Neural progenitor cell (in vitro differentiated cells): ENCODE results near the gene CNTNAP2. TPM values are rescaled to one million over a fixed set of nuclear protein-coding genes. Genes with fewer than 3 reads are reported as not detected.

Experiments
- DNase-seq: peaks from one replicate; pipeline ENCODE4 v3.0.0-alpha.2; 2016; ENCODE audit warnings: low spot score
- H2AFZ ChIP-seq: fragments of 200-600 bp; sonication (generic); replicated peaks from 2 replicates; pipeline ENCODE4 v1.6.1; 2016; ENCODE audit warnings: antibody characterized with exemption
- H3F3A ChIP-seq: fragments of 200-600 bp; sonication (generic); 2 replicates; pipeline ENCODE4 v1.6.1; 2016; ENCODE audit warnings: antibody characterized with exemption, low read depth
- H3K27ac ChIP-seq: fragments of 200-600 bp; sonication (generic); 2 replicates; pipeline ENCODE4 v1.5.1; 2016; ENCODE audit warnings: mild to moderate bottlenecking
- H3K27me3 ChIP-seq: fragments of 200-600 bp; sonication (generic); 2 replicates; pipeline ENCODE4 v1.6.1; 2016; ENCODE audit warnings: mild to moderate bottlenecking, moderate library complexity
- H3K36me3 ChIP-seq: fragments of 200-600 bp; sonication (generic); 2 replicates; pipeline ENCODE4 v1.5.1; 2016
- H3K4me1 ChIP-seq: fragments of 200-600 bp; sonication (generic); 2 replicates; pipeline ENCODE4 v1.6.1; 2016; ENCODE audit warnings: mixed run types
- H3K4me2 ChIP-seq: fragments of 200-600 bp; sonication (generic); 2 replicates; pipeline ENCODE4 v1.6.1; 2016
- H3K4me3 ChIP-seq: fragments of 200-600 bp; sonication (generic); 2 replicates; pipeline ENCODE4 v1.5.1; 2016
- H3K79me2 ChIP-seq: fragments of 200-600 bp; sonication (generic); 2 replicates; pipeline ENCODE4 v1.6.1; 2016; ENCODE audit warnings: low read depth
- H3K9ac ChIP-seq: fragments of 200-600 bp; sonication (generic); 2 replicates; pipeline ENCODE4 v1.6.1; 2016
- H3K9me3 ChIP-seq: fragments of 200-600 bp; sonication (generic); 2 replicates; pipeline ENCODE4 v1.5.1; 2016; ENCODE audit warnings: low read depth
- H4K20me1 ChIP-seq: fragments of 200-600 bp; sonication (generic); 2 replicates; pipeline ENCODE4 v1.6.1; 2016; ENCODE audit warnings: low read depth
- H3K27ac Mint-ChIP-seq: 3 replicates; pipeline ENCODE4 v1.8.0; 2021; ENCODE audit warnings: mixed read lengths
- H3K27me3 Mint-ChIP-seq: 2 replicates; pipeline ENCODE4 v1.8.0; 2022; ENCODE audit warnings: low read depth, mild to moderate bottlenecking, inconsistent platforms, moderate library complexity, mixed read lengths; ENCODE audit not compliant: insufficient read depth
- H3K36me3 Mint-ChIP-seq: 3 replicates; pipeline ENCODE4 v1.8.0; 2021; ENCODE audit warnings: mixed read lengths
- H3K4me1 Mint-ChIP-seq: 3 replicates; pipeline ENCODE4 v1.8.0; 2021; ENCODE audit warnings: mixed read lengths
- H3K4me3 Mint-ChIP-seq: 3 replicates; pipeline ENCODE4 v1.8.0; 2021; ENCODE audit warnings: mild to moderate bottlenecking, moderate library complexity, mixed read lengths
- H3K9me3 Mint-ChIP-seq: 3 replicates; pipeline ENCODE4 v1.8.0; 2020; ENCODE audit warnings: mixed read lengths
- EZH2 ChIP-seq: fragments of 200-600 bp; sonication (generic); IDR thresholded peaks from 2 replicates; pipeline ENCODE4 v1.6.1; 2017; ENCODE audit warnings: antibody characterized with exemption, mild to moderate bottlenecking, moderate library complexity
- EZH2phosphoT487 ChIP-seq: fragments of 200-600 bp; sonication (generic); IDR thresholded peaks from 2 replicates; pipeline ENCODE4 v1.6.1; 2017; ENCODE audit warnings: antibody characterized with exemption
- total RNA-seq: library from RNA; depleted of rRNA; stranded (reverse); fragments of >200 nt; gene quantifications from 2 replicates; pipeline ENCODE4 v1.2.3, GENCODE V29; 2015; ENCODE audit warnings: low replicate concordance
- TF ChIP-seq, protein P1 (sequence below): fragments of 200-600 bp; sonication (generic); IDR thresholded peaks from 2 replicates; pipeline ENCODE4 v1.5.1; 2017; ENCODE audit warnings: antibody characterized with exemption, mild to moderate bottlenecking

CNTNAP2 gene
- total RNA-seq, 1 donor from 2014 or later, result 126 TPM

DNA sequence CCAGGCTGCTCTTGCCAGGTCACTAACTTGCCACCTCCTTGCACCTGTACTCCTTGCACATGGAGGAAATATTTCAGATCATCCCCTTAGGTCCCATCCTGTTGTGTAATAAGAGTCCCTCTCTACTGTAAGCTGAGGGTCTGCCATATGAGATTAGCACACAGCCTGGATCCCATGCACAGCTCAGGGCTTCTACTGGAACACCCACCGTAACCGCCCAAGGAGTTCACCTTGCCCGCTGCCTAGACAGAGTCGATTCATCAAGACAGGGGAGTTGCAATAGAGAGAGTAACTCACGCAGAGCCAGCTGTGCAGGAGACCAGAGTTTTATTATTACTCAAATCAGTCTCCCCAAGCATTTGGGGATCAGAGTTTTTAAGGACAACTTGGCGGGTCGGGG lies 1779.5 kb downstream of the CNTNAP2 start:
- H3K4me3 Mint-ChIP-seq, result no peak overlapping the region
- no peaks in the 10 kb centered on the region for H3K9me3 ChIP-seq
- no peak for DNase-seq
- no peaks in the 10 kb centered on the region for H3K36me3 ChIP-seq
- H3K27ac ChIP-seq, result no peak overlapping the region
- H3K79me2 ChIP-seq, result no peaks in the 10 kb centered on the region
- peaks cover 13% of the 10 kb centered on the region for H3K4me1 Mint-ChIP-seq
- no peaks in the 10 kb centered on the region for H3K27me3 Mint-ChIP-seq
- TF ChIP-seq EZH2 (no peak), EZH2phosphoT487 (no peak)
- TF ChIP-seq, protein P1, sequence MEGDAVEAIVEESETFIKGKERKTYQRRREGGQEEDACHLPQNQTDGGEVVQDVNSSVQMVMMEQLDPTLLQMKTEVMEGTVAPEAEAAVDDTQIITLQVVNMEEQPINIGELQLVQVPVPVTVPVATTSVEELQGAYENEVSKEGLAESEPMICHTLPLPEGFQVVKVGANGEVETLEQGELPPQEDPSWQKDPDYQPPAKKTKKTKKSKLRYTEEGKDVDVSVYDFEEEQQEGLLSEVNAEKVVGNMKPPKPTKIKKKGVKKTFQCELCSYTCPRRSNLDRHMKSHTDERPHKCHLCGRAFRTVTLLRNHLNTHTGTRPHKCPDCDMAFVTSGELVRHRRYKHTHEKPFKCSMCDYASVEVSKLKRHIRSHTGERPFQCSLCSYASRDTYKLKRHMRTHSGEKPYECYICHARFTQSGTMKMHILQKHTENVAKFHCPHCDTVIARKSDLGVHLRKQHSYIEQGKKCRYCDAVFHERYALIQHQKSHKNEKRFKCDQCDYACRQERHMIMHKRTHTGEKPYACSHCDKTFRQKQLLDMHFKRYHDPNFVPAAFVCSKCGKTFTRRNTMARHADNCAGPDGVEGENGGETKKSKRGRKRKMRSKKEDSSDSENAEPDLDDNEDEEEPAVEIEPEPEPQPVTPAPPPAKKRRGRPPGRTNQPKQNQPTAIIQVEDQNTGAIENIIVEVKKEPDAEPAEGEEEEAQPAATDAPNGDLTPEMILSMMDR, result no peak
- no peak overlapping the region for H3K27ac Mint-ChIP-seq
- H3K4me2 ChIP-seq, result no peak overlapping the region
- H3K9ac ChIP-seq, result no peak overlapping the region
- no peaks in the 10 kb centered on the region for H3K36me3 Mint-ChIP-seq
- H4K20me1 ChIP-seq, result no peaks in the 10 kb centered on the region
- peaks cover 13% of the 10 kb centered on the region for H3K4me1 ChIP-seq
- H3F3A ChIP-seq, result no peaks in the 10 kb centered on the region
- peaks cover 7% of the 10 kb centered on the region for H3K9me3 Mint-ChIP-seq
- H3K4me3 ChIP-seq, result no peak overlapping the region
- H2AFZ ChIP-seq, result no peak overlapping the region
- no peaks in the 10 kb centered on the region for H3K27me3 ChIP-seq

DNA sequence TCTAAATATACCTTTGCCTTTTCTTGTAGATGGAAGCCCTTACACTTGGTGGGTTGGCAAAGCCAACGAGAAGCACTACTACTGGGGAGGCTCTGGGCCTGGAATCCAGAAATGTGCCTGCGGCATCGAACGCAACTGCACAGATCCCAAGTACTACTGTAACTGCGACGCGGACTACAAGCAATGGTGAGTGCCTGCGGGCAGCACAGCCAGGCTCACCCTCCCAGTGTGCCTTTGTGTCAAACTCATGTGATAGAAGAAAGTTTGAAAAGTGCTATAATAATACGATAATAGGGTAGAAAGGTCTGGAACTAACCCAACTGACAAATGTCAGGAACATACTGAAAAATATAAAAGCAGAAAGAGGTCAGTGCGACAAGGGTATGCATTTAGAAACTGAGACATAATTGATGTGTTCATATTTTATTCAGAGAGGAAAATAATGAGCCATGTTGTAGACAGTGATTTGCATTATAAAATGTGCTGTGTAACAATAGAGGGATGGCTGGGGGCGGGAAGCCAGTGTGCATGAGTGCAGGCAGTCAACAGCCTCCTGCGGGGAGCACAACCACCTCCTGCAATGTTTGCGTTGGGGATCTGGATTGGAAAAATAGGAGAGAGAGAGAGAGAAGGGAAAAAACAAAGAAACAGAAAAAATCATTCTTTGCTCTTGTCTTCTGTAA lies 1787.1 kb downstream of the CNTNAP2 start:
- TF ChIP-seq, protein P1, result no peak
- TF ChIP-seq EZH2phosphoT487 (no peak), EZH2 (no peak)
- Histone ChIP-seq H3F3A (peaks cover 7% of the 10 kb centered on the region), H3K36me3 (no peaks in the 10 kb centered on the region), H3K79me2 (no peaks in the 10 kb centered on the region), H3K27me3 (no peaks in the 10 kb centered on the region), H3K4me2 (peak overlapping the region; percentile 55), H3K4me1 (peaks cover 14% of the 10 kb centered on the region), H3K4me3 (no peak overlapping the region), H3K9ac (no peak overlapping the region), H3K27ac (peak overlapping the region; percentile 62), H2AFZ (peak overlapping the region; percentile 12), H3K9me3 (no peaks in the 10 kb centered on the region), H4K20me1 (no peaks in the 10 kb centered on the region)
- Mint-ChIP-seq H3K36me3 (peaks cover 1% of the 10 kb centered on the region), H3K9me3 (peaks cover 22% of the 10 kb centered on the region), H3K27me3 (peaks cover 2% of the 10 kb centered on the region), H3K27ac (peak overlapping the region; percentile 84), H3K4me3 (peak overlapping the region; percentile 62), H3K4me1 (peaks cover 25% of the 10 kb centered on the region)
- DNase-seq, result peak; percentile 65

DNA sequence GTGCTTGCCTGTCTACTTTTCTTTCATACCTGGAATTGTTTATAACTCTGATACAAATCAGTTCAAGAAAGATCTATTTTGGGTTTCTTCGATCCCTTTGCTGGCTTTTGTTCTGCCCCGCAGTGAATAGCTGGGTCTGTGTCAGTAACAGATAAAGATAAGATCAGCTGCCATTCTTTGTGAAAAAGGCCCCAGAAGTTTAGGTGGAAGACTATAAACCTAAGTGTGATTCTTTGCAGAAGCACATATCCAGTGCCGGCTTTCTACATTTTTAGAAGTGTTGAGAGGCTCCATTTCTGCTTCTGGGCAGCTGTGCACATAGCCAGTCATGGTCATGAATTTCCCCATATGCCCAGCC lies 1787.6 kb downstream of the CNTNAP2 start:
- Histone ChIP-seq H3F3A (peaks cover 7% of the 10 kb centered on the region), H3K27me3 (no peaks in the 10 kb centered on the region), H4K20me1 (no peaks in the 10 kb centered on the region), H3K36me3 (no peaks in the 10 kb centered on the region), H3K27ac (peak overlapping the region; percentile 62), H2AFZ (no peak overlapping the region), H3K9me3 (no peaks in the 10 kb centered on the region), H3K4me1 (peaks cover 14% of the 10 kb centered on the region), H3K4me3 (no peak overlapping the region), H3K9ac (no peak overlapping the region), H3K4me2 (peak overlapping the region; percentile 55), H3K79me2 (no peaks in the 10 kb centered on the region)
- Mint-ChIP-seq H3K4me3 (peak overlapping the region; percentile 62), H3K27me3 (peaks cover 2% of the 10 kb centered on the region), H3K4me1 (peaks cover 25% of the 10 kb centered on the region), H3K27ac (peak overlapping the region; percentile 84), H3K9me3 (peaks cover 22% of the 10 kb centered on the region), H3K36me3 (peaks cover 1% of the 10 kb centered on the region)
- peak; percentile 27 for DNase-seq
- TF ChIP-seq, protein P1, result no peak
- TF ChIP-seq EZH2 (no peak), EZH2phosphoT487 (no peak)
